ENCODE data around the gene VSTM4.

The VSTM4 gene

GRCh38 chr10:49153115-49153514, 37.8 kb upstream of the VSTM4 start:
- TF ChIP-seq, protein P1, sequence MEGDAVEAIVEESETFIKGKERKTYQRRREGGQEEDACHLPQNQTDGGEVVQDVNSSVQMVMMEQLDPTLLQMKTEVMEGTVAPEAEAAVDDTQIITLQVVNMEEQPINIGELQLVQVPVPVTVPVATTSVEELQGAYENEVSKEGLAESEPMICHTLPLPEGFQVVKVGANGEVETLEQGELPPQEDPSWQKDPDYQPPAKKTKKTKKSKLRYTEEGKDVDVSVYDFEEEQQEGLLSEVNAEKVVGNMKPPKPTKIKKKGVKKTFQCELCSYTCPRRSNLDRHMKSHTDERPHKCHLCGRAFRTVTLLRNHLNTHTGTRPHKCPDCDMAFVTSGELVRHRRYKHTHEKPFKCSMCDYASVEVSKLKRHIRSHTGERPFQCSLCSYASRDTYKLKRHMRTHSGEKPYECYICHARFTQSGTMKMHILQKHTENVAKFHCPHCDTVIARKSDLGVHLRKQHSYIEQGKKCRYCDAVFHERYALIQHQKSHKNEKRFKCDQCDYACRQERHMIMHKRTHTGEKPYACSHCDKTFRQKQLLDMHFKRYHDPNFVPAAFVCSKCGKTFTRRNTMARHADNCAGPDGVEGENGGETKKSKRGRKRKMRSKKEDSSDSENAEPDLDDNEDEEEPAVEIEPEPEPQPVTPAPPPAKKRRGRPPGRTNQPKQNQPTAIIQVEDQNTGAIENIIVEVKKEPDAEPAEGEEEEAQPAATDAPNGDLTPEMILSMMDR (IDR thresholded peaks at IDR 0.05; ENCODE audit: extremely low read depth, insufficient read depth, missing control alignments), result no peak
- in situ Hi-C loops (cut with MboI; ENCODE audit: low pct_unique_long_range_greater_than_20kb, low sequenced_read_pairs, unreplicated experiment), result no loop called here
- no peak for DNase-seq (ENCODE audit: low spot score)

- in situ Hi-C loops (cut with MboI; ENCODE audit: low pct_unique_long_range_greater_than_20kb, low sequenced_read_pairs, unreplicated experiment), result no loop called here
- no peak for DNase-seq (ENCODE audit: low spot score)
- TF ChIP-seq, protein P1 (IDR thresholded peaks at IDR 0.05; ENCODE audit: extremely low read depth, insufficient read depth, missing control alignments), result no peak
Observed at GRCh38 chr10:49152663-49153062, 37.3 kb upstream of the VSTM4 start.

GRCh38 chr10:49152037-49152436, 36.7 kb upstream of the VSTM4 start:
- no peak for DNase-seq (ENCODE audit: low spot score)
- TF ChIP-seq, protein P1 (IDR thresholded peaks at IDR 0.05; ENCODE audit: extremely low read depth, insufficient read depth, missing control alignments), result no peak
- in situ Hi-C loops (cut with MboI; ENCODE audit: low pct_unique_long_range_greater_than_20kb, low sequenced_read_pairs, unreplicated experiment), result no loop called here

DNA sequence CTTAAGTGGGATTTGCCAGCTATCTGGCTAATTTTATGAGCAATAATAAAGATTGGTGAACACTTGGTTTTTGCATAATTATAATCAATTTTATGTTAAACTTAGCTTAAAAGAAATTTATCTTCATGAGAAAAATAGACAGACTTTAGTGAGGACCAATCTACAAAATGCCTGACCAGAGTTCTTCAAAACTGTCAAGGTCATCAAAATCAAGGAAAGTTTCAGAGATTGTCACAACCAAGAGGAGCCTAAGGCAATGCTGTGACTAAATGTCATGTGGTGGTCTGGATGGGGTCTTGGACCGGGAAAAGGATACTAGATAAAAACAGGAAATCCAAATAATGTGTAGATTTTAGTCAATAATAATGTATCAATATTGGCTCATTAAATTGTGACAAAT, 36.2 kb upstream of the VSTM4 start:
- no peak for DNase-seq (ENCODE audit: low spot score)
- TF ChIP-seq, protein P1 (IDR thresholded peaks at IDR 0.05; ENCODE audit: extremely low read depth, insufficient read depth, missing control alignments), result no peak
- in situ Hi-C loops (cut with MboI; ENCODE audit: low pct_unique_long_range_greater_than_20kb, low sequenced_read_pairs, unreplicated experiment), result no loop called here

- TF ChIP-seq, protein P1 (IDR thresholded peaks at IDR 0.05; ENCODE audit: extremely low read depth, insufficient read depth, missing control alignments), result no peak
- in situ Hi-C loops (cut with MboI; ENCODE audit: low pct_unique_long_range_greater_than_20kb, low sequenced_read_pairs, unreplicated experiment), result no loop called here
- no peak for DNase-seq (ENCODE audit: low spot score)
Observed at GRCh38 chr10:49151025-49151445, 35.7 kb upstream of the VSTM4 start.

GRCh38 chr10:49150426-49150825, 35.1 kb upstream of the VSTM4 start:
- DNase-seq (ENCODE audit: low spot score), result no peak
- TF ChIP-seq, protein P1 (IDR thresholded peaks at IDR 0.05; ENCODE audit: extremely low read depth, insufficient read depth, missing control alignments), result no peak
- in situ Hi-C loops (cut with MboI; ENCODE audit: low pct_unique_long_range_greater_than_20kb, low sequenced_read_pairs, unreplicated experiment), result no loop called here

GRCh38 chr10:49149881-49150280, 34.6 kb upstream of the VSTM4 start:
- in situ Hi-C loops (cut with MboI; ENCODE audit: low pct_unique_long_range_greater_than_20kb, low sequenced_read_pairs, unreplicated experiment), result no loop called here
- DNase-seq (ENCODE audit: low spot score), result no peak
- TF ChIP-seq, protein P1 (IDR thresholded peaks at IDR 0.05; ENCODE audit: extremely low read depth, insufficient read depth, missing control alignments), result no peak

Data from GM13977 (cell line).